Measurements from ENCODE around the gene BCL7B.
"Not testable (repeated sequence)": the region's sequence is repeated elsewhere in the genome, so short reads cannot be mapped to it uniquely, and the experiment has no call there.

BCL7B gene

GRCh38 chr7:73557397-73558257 lies at the start of gene BCL7B:
Gene BCL7B (minus strand): TSS chr7:73557690. CDS start chr7:73557578, 112 bp downstream.
- DNase-seq (ENCODE audit: low spot score): peak; percentile 99

GRCh38 chr7:73605601-73606220 lies 48.2 kb upstream of the BCL7B start:
- no peak for DNase-seq (ENCODE audit: low spot score)

- DNase-seq (ENCODE audit: low spot score): no peak
Measured at GRCh38 chr7:73602721-73603651, 45.5 kb upstream of the BCL7B start.

GRCh38 chr7:73599916-73600315 lies 42.4 kb upstream of the BCL7B start:
- no peak for DNase-seq (ENCODE audit: low spot score)

GRCh38 chr7:73599151-73599882 lies 41.8 kb upstream of the BCL7B start:
- no peak for DNase-seq (ENCODE audit: low spot score)

GRCh38 chr7:73597978-73598782 lies 40.7 kb upstream of the BCL7B start:
- no peak for DNase-seq (ENCODE audit: low spot score)

GRCh38 chr7:73596191-73597065 lies 38.9 kb upstream of the BCL7B start:
- DNase-seq (ENCODE audit: low spot score): no peak

- DNase-seq (ENCODE audit: low spot score): no peak
Measured at GRCh38 chr7:73595358-73595757, 37.9 kb upstream of the BCL7B start.

GRCh38 chr7:73593207-73594045 lies 35.9 kb upstream of the BCL7B start:
- no peak for DNase-seq (ENCODE audit: low spot score)

- DNase-seq (ENCODE audit: low spot score): no peak
Measured at GRCh38 chr7:73586911-73587310, 29.4 kb upstream of the BCL7B start.

- no peak for DNase-seq (ENCODE audit: low spot score)
Measured at GRCh38 chr7:73585196-73585595, 27.7 kb upstream of the BCL7B start.

- no peak for DNase-seq (ENCODE audit: low spot score)
Measured at GRCh38 chr7:73582664-73583202, 25.2 kb upstream of the BCL7B start.

GRCh38 chr7:73581006-73581405 lies 23.5 kb upstream of the BCL7B start:
- DNase-seq (ENCODE audit: low spot score): not testable (repeated sequence)

GRCh38 chr7:73578342-73579128 lies 21.0 kb upstream of the BCL7B start, which contains the start of gene TBL2:
Gene TBL2 (minus strand): TSS chr7:73578579. CDS start chr7:73578549, 30 bp downstream.
- peak; percentile 99 for DNase-seq (ENCODE audit: low spot score)

- no peak for DNase-seq (ENCODE audit: low spot score)
Measured at GRCh38 chr7:73577627-73578341, 20.3 kb upstream of the BCL7B start.

GRCh38 chr7:73573791-73574190 lies 16.3 kb upstream of the BCL7B start:
- no peak for DNase-seq (ENCODE audit: low spot score)

GRCh38 chr7:73573276-73573675 lies 15.8 kb upstream of the BCL7B start:
- no peak for DNase-seq (ENCODE audit: low spot score)
